GM12872 (cell line): ENCODE measurements around the gene SYNGR3.

Source experiments
- CTCF ChIP-seq: IDR thresholded peaks from 3 replicates; pipeline ENCODE4 v1.5.1; 2011; ENCODE audit warnings: low read depth, mild to moderate bottlenecking, low read length, moderate library complexity; ENCODE audit not compliant: insufficient read depth

SYNGR3 gene

DNA sequence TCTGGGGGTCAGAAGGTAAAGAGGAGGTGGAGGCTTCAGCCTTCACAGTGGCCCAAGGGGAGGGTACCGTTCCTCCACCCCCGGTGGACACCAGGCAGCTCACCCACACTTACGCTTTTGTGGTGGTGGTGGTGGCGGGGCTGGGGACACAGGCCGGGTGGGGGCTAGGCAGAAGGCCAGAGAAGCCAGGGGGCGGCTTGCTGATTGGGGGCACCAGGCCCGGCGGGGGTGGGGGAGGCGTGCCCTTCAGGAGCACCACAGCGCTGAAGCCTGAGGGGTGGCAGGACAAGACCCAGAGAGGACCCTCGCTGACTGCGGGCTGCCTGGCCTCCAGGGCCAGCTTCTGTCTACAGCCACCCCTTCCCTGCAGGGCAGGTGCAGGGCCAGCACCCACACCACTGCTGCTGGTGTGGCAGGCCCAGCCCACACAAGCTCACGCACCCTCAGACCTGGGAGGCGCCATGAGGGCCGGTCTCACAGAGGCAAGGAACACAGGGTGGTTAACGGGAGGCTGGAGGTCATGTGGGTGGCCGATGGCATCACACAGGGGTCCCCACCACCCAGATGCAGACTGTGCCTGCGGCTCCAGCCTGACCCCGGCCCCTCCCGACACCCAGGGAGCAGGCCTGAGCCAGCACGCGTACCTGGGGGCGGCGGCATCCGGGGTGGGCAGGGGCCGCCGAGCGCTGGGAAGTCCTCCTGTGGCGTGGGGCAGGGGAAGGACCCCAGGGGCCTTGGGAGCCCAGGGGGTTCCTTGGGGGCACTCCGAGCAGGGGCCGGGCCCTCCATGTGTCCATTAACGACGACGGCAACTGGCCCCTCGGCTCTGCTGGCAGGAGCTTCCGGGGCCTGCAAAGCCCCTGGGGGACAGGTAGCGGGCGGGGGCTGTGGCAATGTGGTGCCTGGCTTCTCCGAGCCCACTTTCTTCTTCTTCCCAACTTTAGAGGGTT is 9.4 kb downstream of the SYNGR3 start:
- no peak for TF ChIP-seq CTCF

GRCh38 chr16:1999866-2000514 is 10.2 kb downstream of the SYNGR3 start:
- TF ChIP-seq CTCF, result no peak

DNA sequence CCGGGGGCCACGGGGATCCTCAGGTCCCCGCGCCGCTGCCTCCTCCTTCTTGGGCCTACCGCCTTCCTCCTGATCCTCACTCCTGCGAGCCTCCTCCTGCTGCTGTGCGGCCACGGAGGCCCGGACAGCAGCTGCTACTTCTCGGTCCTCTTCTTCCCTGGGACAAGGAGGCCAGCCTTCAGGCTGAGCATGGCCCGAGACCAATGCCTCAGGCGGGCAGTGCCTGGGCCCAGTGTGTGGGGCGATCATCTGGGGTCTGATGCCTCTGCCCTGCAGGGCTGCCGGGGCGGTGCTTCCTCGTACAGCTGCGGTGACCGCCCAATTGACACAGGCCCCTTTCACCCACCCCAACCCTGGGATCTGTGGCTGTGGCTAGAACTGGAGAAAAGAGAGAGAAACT is 11.3 kb downstream of the SYNGR3 start:
- TF ChIP-seq CTCF, result no peak

DNA sequence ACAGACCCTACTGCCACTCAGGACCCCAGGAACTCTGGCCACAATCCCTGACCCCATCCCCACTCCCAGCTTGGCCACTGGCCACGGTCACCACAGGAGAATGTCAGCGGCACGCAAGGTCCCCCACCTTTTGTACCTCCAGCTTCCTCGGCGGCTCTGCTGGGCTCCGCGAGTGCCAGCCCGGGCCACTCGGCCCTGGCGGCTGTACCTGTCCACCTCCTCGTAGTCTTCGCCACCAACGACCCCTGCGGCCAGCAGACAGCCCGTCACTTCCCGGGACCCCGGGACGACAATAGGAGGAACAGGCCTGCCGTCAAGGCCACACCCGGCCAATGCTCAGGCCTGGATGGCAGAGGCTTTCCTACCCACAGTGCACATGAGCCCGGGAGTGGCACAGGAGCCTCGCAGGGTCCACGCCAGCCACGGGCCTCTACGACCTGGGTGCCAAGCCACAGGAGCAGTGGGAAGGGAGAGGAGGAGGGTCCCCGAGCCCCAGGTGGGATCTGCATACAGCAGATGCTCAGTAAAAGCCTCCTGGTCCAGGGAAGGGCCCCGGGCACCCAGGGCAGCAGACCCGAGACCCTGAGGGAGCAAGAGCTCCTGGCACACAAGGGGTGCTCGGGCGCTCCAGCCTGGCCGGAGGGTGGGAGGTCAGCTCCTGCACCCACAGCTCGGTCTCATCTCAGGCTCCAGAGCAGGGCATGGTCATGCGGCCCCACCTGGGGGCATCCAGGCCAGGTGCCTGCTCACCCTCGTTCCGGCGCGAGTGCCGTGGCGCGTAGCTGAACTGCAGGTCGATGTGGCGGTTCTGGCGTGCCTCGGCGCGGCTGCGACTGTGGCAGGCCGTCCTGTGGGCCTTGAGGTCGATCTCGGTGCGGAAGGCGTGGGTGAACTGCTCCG is 11.9 kb downstream of the SYNGR3 start:
- no peak for TF ChIP-seq CTCF

- TF ChIP-seq CTCF, result no peak
These were observed 12.8 kb downstream of the SYNGR3 start for GRCh38 chr16:2002406-2003230.

- TF ChIP-seq CTCF, result no peak
These were observed 13.6 kb downstream of the SYNGR3 start for GRCh38 chr16:2003231-2003826.
